Neuron (in vitro differentiated cells): ENCODE data around the gene CD99.

Experiments used
- H2AFZ ChIP-seq: one replicate; pipeline ENCODE4 v1.6.1; 2013; ENCODE audit warnings: low read depth, mild to moderate bottlenecking, inconsistent platforms, low read length, moderate library complexity
- H3K27me3 ChIP-seq: one replicate; pipeline ENCODE4 v1.6.1; 2013; ENCODE audit warnings: low read length; ENCODE audit not compliant: insufficient read depth
- H3K36me3 ChIP-seq: one replicate; pipeline ENCODE4 v1.6.1; 2013; ENCODE audit warnings: low read length; ENCODE audit not compliant: insufficient read depth
- H3K4me1 ChIP-seq: one replicate; pipeline ENCODE4 v1.6.1; 2013; ENCODE audit warnings: low read length; ENCODE audit not compliant: insufficient read depth
- H3K4me3 ChIP-seq: 2 replicates; pipeline ENCODE4 v1.5.1; 2013; ENCODE audit warnings: mild to moderate bottlenecking, low read length, moderate library complexity
- H3K9me3 ChIP-seq: one replicate; pipeline ENCODE4 v1.6.1; 2013; ENCODE audit warnings: low read length

The CD99 gene

DNA sequence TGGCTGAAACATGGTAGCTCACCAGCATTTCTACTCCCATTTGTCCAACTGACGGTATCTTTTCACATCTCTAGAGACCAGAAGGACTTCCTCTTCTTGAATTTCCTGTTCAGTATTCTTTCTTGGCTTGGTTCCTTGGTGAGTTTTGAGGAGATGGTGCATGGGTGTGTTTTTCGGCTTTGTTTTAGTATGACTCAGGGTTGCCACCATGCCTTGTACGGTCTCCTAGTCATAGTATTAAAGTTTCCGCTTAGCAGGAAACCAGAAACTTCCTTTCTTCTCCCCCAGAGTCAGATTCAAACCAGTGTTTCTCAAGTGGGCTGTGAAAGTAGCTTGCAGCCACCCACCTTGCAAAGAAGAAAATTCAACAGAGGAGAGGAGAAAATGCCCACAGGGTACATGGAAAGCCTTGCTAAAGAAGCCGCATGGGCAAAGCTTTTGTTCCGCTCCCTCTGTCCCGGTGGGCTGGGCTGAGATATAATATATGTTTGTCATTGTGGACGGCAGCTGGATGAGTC lies 5.7 kb downstream of the CD99 start:
- Histone ChIP-seq H3K4me1 (peaks cover 10% of the 10 kb centered on the region), H3K27me3 (no peaks in the 10 kb centered on the region), H3K4me3 (no peak overlapping the region), H3K36me3 (peaks cover 6% of the 10 kb centered on the region), H2AFZ (no peak overlapping the region), H3K9me3 (no peaks in the 10 kb centered on the region)

DNA sequence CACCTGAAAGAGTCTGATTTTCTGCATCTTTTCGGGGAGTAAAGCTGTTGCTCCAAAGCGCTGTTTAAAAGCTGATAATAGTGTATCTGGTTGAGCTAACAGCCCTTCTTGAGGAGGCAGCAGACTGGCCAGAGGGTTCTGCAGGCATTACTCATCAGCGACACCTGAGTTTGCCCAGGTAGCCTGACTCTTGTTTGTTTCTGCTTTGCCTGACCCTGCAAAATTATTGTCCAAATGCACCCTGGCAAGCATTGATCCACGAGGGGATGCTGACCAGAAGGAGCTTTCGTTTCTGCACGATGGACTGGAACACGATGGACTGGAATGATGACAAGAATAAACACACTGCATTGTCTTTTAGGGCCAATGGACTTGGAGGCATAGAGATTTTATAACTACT lies 6.2 kb downstream of the CD99 start:
- H3K4me3 ChIP-seq = no peak overlapping the region
- H3K36me3 ChIP-seq = peaks cover 6% of the 10 kb centered on the region
- no peak overlapping the region for H2AFZ ChIP-seq
- peaks cover 10% of the 10 kb centered on the region for H3K4me1 ChIP-seq
- H3K9me3 ChIP-seq = no peaks in the 10 kb centered on the region
- H3K27me3 ChIP-seq = no peaks in the 10 kb centered on the region

DNA sequence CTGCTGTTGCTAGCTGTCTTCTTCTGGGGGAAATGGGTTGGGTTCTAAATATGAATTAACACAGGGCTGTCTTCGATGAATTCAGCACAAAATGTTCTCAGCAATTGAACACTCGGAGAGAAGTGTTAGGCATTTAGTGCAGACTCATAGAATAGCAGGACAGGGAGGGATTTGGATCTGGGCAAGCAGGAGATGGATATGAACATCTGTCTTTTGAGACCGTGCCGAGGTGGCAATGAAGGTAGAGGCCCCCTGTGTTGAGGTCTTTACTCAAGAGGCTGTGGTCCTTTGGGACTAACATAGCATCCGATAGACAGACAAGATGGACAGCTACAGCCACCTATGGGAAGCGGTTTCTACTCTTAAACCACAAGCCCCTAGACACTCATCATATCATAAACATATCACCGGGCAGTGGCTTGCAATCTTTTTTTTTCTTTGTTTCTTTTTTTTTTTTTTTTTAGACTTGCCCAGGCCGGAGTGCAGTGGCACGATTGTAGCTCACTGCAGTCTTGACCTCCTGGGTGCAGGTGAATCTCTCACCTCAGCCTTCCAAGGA lies 6.7 kb downstream of the CD99 start:
- no peaks in the 10 kb centered on the region for H3K9me3 ChIP-seq
- H3K4me1 ChIP-seq = peaks cover 6% of the 10 kb centered on the region
- no peak overlapping the region for H2AFZ ChIP-seq
- H3K4me3 ChIP-seq = no peak overlapping the region
- no peaks in the 10 kb centered on the region for H3K27me3 ChIP-seq
- peaks cover 6% of the 10 kb centered on the region for H3K36me3 ChIP-seq

DNA sequence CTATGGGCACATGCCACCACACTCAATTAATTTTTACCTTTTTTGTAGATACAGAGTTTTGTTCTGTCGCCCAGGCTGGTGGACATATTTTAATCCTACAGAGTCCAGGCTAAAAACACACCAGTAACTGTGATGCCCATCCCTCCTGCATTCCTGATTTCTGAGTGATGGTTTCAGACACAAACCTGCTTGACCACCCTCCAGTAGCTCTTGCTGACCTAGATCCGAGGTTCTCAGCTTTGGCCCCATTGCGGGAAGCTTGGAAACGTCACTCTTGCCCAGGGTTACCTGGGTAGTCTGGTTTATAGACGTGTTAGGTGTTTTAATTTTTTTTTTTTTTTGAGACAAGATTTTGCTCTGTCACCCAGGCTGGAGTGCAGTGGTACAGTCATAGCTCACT lies 7.5 kb downstream of the CD99 start:
- H3K9me3 ChIP-seq = no peaks in the 10 kb centered on the region
- H3K36me3 ChIP-seq = peaks cover 6% of the 10 kb centered on the region
- no peaks in the 10 kb centered on the region for H3K27me3 ChIP-seq
- no peak overlapping the region for H3K4me3 ChIP-seq
- peaks cover 7% of the 10 kb centered on the region for H3K4me1 ChIP-seq
- H2AFZ ChIP-seq = no peak overlapping the region

DNA sequence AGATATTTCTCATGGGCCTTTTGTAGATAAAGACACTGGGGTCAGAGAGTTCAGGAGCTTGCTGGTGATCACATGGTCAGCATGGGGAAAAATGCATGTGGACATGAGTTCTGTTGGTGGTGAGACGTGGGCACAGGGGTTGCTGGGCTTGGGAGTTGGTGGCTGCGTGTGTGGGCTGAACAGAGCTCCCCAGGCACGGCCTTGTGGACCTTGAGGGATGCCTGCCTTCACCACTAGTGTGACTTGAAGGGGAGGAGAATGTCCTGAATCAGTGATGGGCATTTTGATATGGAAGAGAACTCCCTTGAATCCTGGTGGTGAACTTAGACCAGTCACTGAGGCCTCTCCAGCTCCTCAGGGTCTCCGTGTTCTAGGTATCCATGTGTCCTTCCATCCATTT lies 8.9 kb downstream of the CD99 start:
- Histone ChIP-seq H3K36me3 (peaks cover 6% of the 10 kb centered on the region), H3K27me3 (no peaks in the 10 kb centered on the region), H2AFZ (no peak overlapping the region), H3K4me1 (peaks cover 21% of the 10 kb centered on the region), H3K9me3 (no peaks in the 10 kb centered on the region), H3K4me3 (no peak overlapping the region)

DNA sequence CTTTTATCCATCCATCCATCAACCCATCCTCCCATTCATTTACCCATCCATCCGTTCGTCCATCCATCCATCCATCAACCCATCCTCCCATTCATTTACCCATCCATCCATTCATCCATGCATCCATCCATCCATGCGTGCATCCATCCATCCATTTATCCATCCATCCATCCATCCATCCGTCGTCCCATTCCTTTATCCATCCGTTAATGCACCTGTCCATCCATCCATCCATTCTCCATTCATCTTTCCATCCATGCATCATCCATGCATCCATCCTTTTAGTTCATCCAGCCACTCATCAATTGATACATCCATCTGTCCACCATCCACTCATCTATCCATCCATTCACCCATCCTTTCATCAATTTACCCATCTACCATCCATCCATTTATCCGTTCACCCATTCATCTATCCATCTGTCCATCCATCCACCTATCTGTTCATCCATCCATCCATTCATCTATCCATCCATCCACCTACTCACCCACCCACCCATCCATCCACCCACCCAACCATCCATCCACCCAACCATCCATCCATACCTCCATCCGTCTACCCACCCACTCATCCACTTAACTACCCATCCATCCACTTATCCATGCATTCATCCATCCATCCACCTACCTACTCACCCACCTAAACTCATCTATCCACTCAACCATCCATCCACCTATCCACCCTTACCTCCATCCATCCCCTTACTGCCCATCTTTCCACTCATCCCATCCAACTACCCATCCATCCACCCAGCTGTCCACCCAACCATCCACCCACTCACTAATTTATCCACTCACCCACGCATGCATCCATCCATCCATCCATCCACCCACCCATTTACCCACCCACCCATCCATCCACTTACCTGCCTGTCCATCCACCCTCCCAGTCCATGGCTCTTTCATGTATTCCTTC lies 9.6 kb downstream of the CD99 start:
- Histone ChIP-seq H3K9me3 (no peaks in the 10 kb centered on the region), H2AFZ (no peak overlapping the region), H3K27me3 (no peaks in the 10 kb centered on the region), H3K4me1 (peaks cover 26% of the 10 kb centered on the region), H3K36me3 (peaks cover 6% of the 10 kb centered on the region), H3K4me3 (no peak overlapping the region)

DNA sequence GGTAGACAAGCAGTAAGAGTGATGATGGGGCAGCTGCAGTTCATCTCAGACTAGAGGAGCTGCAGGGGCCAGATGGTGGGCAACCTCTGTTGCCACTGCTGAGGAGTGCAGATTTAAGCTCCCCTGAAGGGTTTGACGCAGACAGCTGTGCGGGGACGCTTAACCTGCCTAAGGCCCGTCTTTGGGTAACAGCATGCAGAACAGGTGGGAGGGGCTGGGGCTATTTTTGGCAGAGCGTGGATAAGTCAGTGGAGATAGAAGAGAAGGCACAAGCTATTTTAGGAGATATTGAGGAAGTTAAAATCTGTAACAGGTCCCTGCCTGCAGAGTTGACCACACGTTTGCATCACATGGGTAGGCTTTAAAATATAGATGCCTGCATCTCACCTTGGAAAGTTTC lies 10.5 kb downstream of the CD99 start:
- no peak overlapping the region for H3K4me3 ChIP-seq
- H3K4me1 ChIP-seq = peaks cover 33% of the 10 kb centered on the region
- no peak overlapping the region for H2AFZ ChIP-seq
- no peaks in the 10 kb centered on the region for H3K9me3 ChIP-seq
- H3K36me3 ChIP-seq = peaks cover 6% of the 10 kb centered on the region
- H3K27me3 ChIP-seq = no peaks in the 10 kb centered on the region

DNA sequence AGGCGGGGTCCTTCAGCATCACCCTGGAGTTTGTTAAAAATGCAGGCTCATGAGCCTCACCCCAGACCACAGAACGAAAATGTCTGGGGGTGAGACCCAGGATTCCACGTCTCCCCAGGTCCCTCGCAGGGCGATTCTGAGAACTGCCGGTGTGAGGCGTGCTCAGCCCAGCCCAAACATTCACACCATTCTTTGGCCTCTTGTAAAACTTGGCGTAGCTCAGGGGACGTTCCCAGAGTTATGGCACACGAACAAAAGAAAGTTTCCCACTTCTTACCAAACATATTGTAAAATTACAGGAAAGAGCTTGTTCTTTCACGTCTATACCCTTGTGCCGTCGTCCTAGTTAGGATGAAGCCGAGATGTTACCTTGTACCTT lies 12.9 kb downstream of the CD99 start:
- Histone ChIP-seq H3K36me3 (no peaks in the 10 kb centered on the region), H3K27me3 (no peaks in the 10 kb centered on the region), H2AFZ (no peak overlapping the region), H3K4me1 (peaks cover 53% of the 10 kb centered on the region), H3K4me3 (no peak overlapping the region), H3K9me3 (no peaks in the 10 kb centered on the region)

DNA sequence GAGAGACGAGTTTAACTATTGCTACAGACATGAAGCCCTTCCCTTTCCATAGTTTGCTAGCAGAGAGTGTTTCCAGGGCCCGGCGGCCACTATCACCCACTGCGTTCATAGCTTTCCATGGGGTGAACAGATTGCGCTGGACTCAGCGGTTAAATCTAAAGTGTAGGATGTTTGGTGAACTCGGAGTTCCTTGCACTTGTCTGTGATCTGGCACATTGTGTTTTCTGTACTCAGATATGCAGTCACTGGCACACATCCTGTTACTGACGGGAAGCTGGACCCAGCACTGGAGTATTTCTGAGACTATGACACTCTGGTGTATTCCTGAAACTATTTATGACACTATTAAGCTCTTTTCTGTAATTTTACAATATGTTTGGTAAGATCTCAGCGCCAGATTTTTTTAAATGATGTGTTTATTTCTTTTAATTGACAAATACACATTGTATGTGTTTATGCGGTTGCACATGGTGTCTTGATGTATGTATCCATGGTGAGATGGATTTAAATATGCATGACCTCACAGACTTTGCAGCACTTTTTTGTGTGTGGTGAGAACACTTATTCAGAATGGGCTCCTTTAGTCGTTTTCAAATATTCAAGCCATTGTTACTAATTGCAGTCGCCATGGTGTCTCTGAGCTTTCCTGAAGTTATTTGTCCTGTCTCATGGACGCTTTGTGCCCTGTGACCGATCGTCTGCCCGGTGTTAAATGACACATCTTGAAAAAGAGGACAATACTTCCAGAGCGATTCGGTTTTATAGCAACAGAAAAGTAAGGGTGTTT lies 14.1 kb downstream of the CD99 start:
- Histone ChIP-seq H3K27me3 (no peaks in the 10 kb centered on the region), H3K9me3 (no peaks in the 10 kb centered on the region), H3K4me3 (no peak overlapping the region), H3K4me1 (peaks cover 62% of the 10 kb centered on the region), H3K36me3 (no peaks in the 10 kb centered on the region), H2AFZ (no peak overlapping the region)

DNA sequence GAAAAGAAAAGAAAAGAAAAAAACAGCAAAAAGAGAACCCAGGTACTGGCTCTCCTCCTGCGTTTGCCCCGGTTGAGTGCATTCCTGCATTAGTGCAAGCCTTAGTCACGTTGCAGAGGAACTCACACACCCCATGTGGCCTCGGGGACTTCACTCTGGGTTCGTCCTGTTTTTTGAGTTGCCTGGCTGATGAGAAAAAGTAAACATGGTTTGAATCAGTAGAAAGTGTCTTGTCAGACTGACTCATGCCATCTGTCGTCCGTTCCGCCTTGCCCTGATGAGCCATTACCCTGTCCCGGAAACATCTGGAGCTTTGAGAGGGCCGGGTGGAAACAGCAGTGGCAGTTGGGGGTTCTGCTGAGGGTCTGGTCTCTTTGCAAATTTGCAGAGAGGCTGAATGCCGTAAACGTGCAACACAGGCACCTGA lies 16.3 kb downstream of the CD99 start:
- Histone ChIP-seq H3K27me3 (no peaks in the 10 kb centered on the region), H3K36me3 (no peaks in the 10 kb centered on the region), H3K4me3 (no peak overlapping the region), H3K4me1 (peaks cover 66% of the 10 kb centered on the region), H3K9me3 (no peaks in the 10 kb centered on the region), H2AFZ (no peak overlapping the region)

DNA sequence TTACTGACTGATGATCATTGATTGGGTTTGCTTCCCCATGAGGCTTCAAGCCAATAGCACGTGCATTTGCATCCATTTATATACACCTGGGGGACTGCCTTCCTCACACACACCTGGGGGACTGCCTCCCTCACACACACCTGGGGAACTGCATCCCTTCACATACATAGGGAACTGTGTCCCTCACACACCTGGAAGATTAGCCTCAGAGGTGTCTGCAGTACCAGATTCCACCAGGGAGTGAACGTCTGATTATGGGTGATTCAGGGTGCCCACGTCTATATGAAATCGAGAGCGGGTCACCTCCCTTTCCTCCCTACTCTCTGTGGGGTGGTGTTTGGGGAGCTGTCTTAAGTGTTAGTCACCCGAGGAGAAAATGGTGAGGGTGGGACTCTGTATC lies 16.9 kb downstream of the CD99 start:
- H3K4me1 ChIP-seq = peaks cover 64% of the 10 kb centered on the region
- H2AFZ ChIP-seq = no peak overlapping the region
- no peaks in the 10 kb centered on the region for H3K27me3 ChIP-seq
- no peaks in the 10 kb centered on the region for H3K9me3 ChIP-seq
- peaks cover 4% of the 10 kb centered on the region for H3K36me3 ChIP-seq
- no peak overlapping the region for H3K4me3 ChIP-seq

DNA sequence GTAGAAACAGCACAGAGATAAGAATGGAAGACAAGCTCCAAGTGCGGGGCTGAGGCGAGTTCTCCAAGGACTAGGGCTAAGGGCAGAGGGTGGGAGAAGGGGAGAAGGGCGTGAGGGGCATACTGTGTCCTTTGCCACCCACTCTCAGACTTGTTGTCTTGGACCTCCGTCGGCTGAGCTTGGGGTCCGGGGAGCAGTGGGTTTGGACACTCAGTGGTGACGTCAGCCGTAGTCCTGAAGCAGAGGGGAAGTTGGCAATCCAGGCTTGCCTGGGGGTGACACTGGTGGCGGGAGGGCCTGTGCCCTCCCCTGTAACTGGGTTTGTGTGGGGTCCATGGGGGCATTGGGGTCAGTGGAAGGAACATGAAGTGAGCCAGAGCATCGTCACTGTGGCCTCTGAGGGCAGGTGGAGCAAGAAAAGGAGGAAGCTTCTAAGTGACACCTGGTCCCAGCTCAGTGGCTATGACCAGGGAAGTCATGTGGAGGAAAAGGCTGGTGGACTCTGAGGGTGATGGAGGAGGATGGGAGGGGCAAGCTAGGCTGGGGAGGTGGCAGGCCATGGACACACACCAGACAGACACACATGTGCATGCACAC lies 17.6 kb downstream of the CD99 start:
- H3K9me3 ChIP-seq = no peaks in the 10 kb centered on the region
- no peaks in the 10 kb centered on the region for H3K27me3 ChIP-seq
- peaks cover 58% of the 10 kb centered on the region for H3K4me1 ChIP-seq
- peaks cover 7% of the 10 kb centered on the region for H3K36me3 ChIP-seq
- H3K4me3 ChIP-seq = no peak overlapping the region
- no peak overlapping the region for H2AFZ ChIP-seq

DNA sequence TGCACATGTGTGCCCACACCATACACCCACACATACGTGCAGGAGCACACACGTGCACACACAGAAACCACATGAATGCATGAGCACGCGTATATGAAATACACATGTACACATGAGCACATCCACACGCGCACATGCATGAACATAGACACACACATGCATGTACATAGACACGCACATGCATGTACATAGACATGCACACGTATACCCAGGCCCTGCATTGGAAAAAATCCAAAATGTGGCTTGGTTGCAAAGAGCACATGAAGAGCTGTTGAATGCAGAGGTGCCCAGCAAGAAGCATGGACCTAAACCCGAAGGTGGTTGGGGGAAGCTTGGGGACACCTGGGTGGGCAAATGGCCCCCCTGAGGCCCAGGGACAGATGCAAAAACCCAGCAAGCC lies 18.5 kb downstream of the CD99 start:
- Histone ChIP-seq H3K4me1 (peaks cover 49% of the 10 kb centered on the region), H3K36me3 (peaks cover 7% of the 10 kb centered on the region), H2AFZ (no peak overlapping the region), H3K27me3 (no peaks in the 10 kb centered on the region), H3K4me3 (no peak overlapping the region), H3K9me3 (no peaks in the 10 kb centered on the region)
